Sigmoid colon (tissue), 7 donors: Measurements from ENCODE around the gene TDO2. TPM values are rescaled to one million over a fixed set of nuclear protein-coding genes. Genes with fewer than 3 reads are reported as not detected.

Experiments
- DNase-seq: peaks from one replicate; pipeline ENCODE4 v3.0.0-alpha.2; 2019
- H3K27ac ChIP-seq, 4 donors: fragments of 200-600 bp; sonication (generic); one replicate each; pipeline ENCODE4 v1.5.1; 2016 to 2019; ENCODE audit warnings: mild to moderate bottlenecking in 1 of 4
- H3K27me3 ChIP-seq, 3 donors: fragments of 200-600 bp; sonication (generic); one replicate each; pipeline ENCODE4 v1.5.1; 2019; ENCODE audit warnings: mild to moderate bottlenecking in 1 of 3
- H3K36me3 ChIP-seq, 4 donors: fragments of 200-600 bp; sonication (generic); one replicate each; pipeline ENCODE4 v1.5.1; 2016 to 2019
- H3K4me1 ChIP-seq, 4 donors: fragments of 200-600 bp; sonication (generic); one replicate each; pipeline ENCODE4 v1.5.1; 2017 to 2019
- H3K4me3 ChIP-seq, 4 donors: fragments of 200-600 bp; sonication (generic); one replicate each; pipeline ENCODE4 v1.5.1; 2017 to 2019; ENCODE audit warnings: mild to moderate bottlenecking in 2 of 4, moderate library complexity in 1 of 4
- H3K9me3 ChIP-seq, 4 donors: fragments of 200-600 bp in 3 of 4; sonication (generic) in 3 of 4; one replicate each; pipeline versions ENCODE4 v1.5.1 to v1.6.1; 2013 to 2019
- CTCF ChIP-seq, 4 experiments: fragments of 450-650 bp in 3 of 4; fragments of 200-600 bp in 1 of 4; IDR thresholded peaks; one replicate each; pipeline ENCODE4 v1.5.1; 2016 to 2019; ENCODE audit warnings: antibody characterized with exemption in 4 of 4, mild to moderate bottlenecking in 3 of 4, moderate library complexity in 2 of 4
- EP300 ChIP-seq, 4 donors: sonication (generic); formaldehyde crosslinking; IDR thresholded peaks; one replicate each; pipeline ENCODE4 v1.6.1; 2017; ENCODE audit warnings: antibody characterized with exemption in 4 of 4
- POLR2A ChIP-seq, 2 donors: fragments of 450-650 bp; IDR thresholded peaks; one replicate each; pipeline ENCODE4 v1.6.1; 2016; ENCODE audit warnings: antibody characterized with exemption in 2 of 2, mild to moderate bottlenecking in 2 of 2, moderate library complexity in 2 of 2
- POLR2AphosphoS5 ChIP-seq, 4 donors: sonication (generic); formaldehyde crosslinking; IDR thresholded peaks; one replicate each; pipeline ENCODE4 v1.6.1; 2017; ENCODE audit warnings: antibody characterized with exemption in 4 of 4
- whole genome bisulfite sequencing, 2 donors: extraction: QIAGEN DNeasy Blood & Tissue Kit; methylation state at CpG; one replicate each; pipeline ENCODE4 v1.1.7; 2013; 5-methylcytosine and 5-hydroxymethylcytosine counted together
- intact Hi-C: fragments of 100-400 bp; cut with DNase I; formaldehyde crosslinking; loops from one replicate; pipeline ENCODE4 v1.15.1; 2023
- polyA plus RNA-seq, 3 donors: library from polyadenylated mRNA; stranded (reverse); fragments of 200-250 nt; gene quantifications; one replicate each; pipeline ENCODE4 v1.2.3, GENCODE V29; 2013
- total RNA-seq, 4 donors: library from RNA; depleted of rRNA; stranded (reverse); fragments of >200 nt; gene quantifications; one replicate each; pipeline ENCODE4 v1.1.0, GENCODE V29; 2016
- donor health status: healthy with polysubstance abuse.
- donor health status: Bipolar disorder and iron deficiency.
- donor health status: healthy.

TDO2 gene
- total and polyA plus RNA-seq, 7 donors = 0.36 to 5.4 (median 0.49) TPM; not detected in 4

GRCh38 chr4:155875878-155876277, 27.6 kb upstream of the TDO2 start:
- Histone ChIP-seq H3K9me3 (no peaks in the 10 kb centered on the region), H3K27me3 (no peaks in the 10 kb centered on the region), H3K4me3 (no peak overlapping the region), H3K4me1 (no peaks in the 10 kb centered on the region), H3K36me3 (no peaks in the 10 kb centered on the region), H3K27ac (no peak overlapping the region)
- no peak for DNase-seq
- WGBS, 2 donors = 64 to 91% methylated on average over 1 of the region's 1 CpG
- intact Hi-C loops = no loop called here
- TF ChIP-seq POLR2AphosphoS5 (IDR thresholded peaks at IDR 0.05) = no peak
- TF ChIP-seq CTCF (IDR thresholded peaks at IDR 0.05) = no peak
- TF ChIP-seq POLR2A (IDR thresholded peaks at IDR 0.05) = no peak
- TF ChIP-seq EP300 (IDR thresholded peaks at IDR 0.05) = no peak

DNA sequence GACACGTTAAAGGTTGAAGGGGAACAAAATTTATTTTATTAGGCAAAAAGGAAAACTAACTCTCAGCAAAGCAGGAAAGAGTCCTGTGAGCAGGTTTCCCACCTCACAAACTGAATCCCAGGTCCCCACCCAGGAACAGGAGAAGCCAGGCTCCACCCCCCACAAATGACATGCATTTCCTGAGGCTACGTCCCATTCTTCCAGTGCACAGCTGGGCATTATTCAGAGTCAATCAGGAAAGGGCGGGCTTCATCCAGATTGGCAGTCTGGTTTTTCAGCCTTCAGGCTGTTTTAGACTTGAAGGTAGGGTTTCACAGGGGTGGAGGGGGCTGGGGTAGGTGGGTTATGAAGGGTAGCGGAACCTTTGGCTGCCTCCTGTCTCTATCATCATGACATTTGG, 25.5 kb upstream of the TDO2 start:
- H3K36me3 ChIP-seq = no peaks in the 10 kb centered on the region
- H3K4me3 ChIP-seq = no peak overlapping the region
- H3K27ac ChIP-seq = no peak overlapping the region
- no peaks in the 10 kb centered on the region for H3K27me3 ChIP-seq
- no peaks in the 10 kb centered on the region for H3K4me1 ChIP-seq
- H3K9me3 ChIP-seq = no peaks in the 10 kb centered on the region
- 84 to 91% methylated on average over 4 of the region's 4 CpGs for WGBS, 2 donors
- TF ChIP-seq CTCF (IDR thresholded peaks at IDR 0.05) (no peak), EP300 (IDR thresholded peaks at IDR 0.05) (no peak), POLR2AphosphoS5 (IDR thresholded peaks at IDR 0.05) (no peak), POLR2A (IDR thresholded peaks at IDR 0.05) (no peak)
- intact Hi-C loops = no loop called here
- DNase-seq = no peak

GRCh38 chr4:155878611-155879010, 24.9 kb upstream of the TDO2 start:
- intact Hi-C loops = no loop called here
- DNase-seq = no peak
- WGBS, 2 donors = 20 to 36% methylated on average over 2 of the region's 2 CpGs
- TF ChIP-seq CTCF (IDR thresholded peaks at IDR 0.05) (no peak), POLR2AphosphoS5 (IDR thresholded peaks at IDR 0.05) (no peak), EP300 (IDR thresholded peaks at IDR 0.05) (no peak), POLR2A (IDR thresholded peaks at IDR 0.05) (no peak)
- Histone ChIP-seq H3K36me3 (no peaks in the 10 kb centered on the region), H3K9me3 (no peaks in the 10 kb centered on the region), H3K4me3 (no peak overlapping the region), H3K27me3 (no peaks in the 10 kb centered on the region), H3K4me1 (no peaks in the 10 kb centered on the region), H3K27ac (no peak overlapping the region)

- no peaks in the 10 kb centered on the region for H3K27me3 ChIP-seq
- no peak for TF ChIP-seq POLR2A (IDR thresholded peaks at IDR 0.05)
- no peak for TF ChIP-seq POLR2AphosphoS5 (IDR thresholded peaks at IDR 0.05)
- TF ChIP-seq EP300 (IDR thresholded peaks at IDR 0.05) = no peak
- TF ChIP-seq CTCF (IDR thresholded peaks at IDR 0.05) = no peak
Measured at GRCh38 chr4:155879767-155880166, 23.7 kb upstream of the TDO2 start.

DNA sequence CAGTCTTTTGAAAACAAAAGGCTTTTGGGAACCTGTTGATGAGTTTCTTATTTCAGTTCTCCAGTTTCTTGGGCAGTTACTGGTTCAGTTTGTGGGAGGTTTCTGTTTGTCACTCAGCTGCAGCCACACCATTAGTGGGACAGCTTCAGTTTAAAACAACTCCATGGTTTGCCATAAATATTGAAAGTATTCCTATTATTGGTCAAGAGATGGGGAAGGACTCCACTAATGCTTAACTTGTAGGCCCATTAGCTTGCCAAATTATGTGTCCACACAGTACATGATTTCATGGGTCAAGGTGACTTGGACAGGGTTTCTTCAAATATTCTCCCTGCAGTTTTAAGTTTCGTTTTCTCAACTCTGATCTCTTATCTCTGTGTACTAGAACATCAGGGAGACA, 21.9 kb upstream of the TDO2 start:
- H3K9me3 ChIP-seq = no peaks in the 10 kb centered on the region
- no peak overlapping the region for H3K27ac ChIP-seq
- no peak for DNase-seq
- intact Hi-C loops = no loop called here
- H3K4me1 ChIP-seq = no peaks in the 10 kb centered on the region
- H3K27me3 ChIP-seq = no peaks in the 10 kb centered on the region
- H3K4me3 ChIP-seq = no peak overlapping the region
- TF ChIP-seq POLR2A (IDR thresholded peaks at IDR 0.05) (no peak), CTCF (IDR thresholded peaks at IDR 0.05) (no peak), EP300 (IDR thresholded peaks at IDR 0.05) (no peak), POLR2AphosphoS5 (IDR thresholded peaks at IDR 0.05) (no peak)
- WGBS, 2 donors = 44 to 77% methylated on average over 1 of the region's 1 CpG
- H3K36me3 ChIP-seq = no peaks in the 10 kb centered on the region

More at GRCh38 chr4:155879767-155880166, 23.7 kb upstream of the TDO2 start:
- DNase-seq = no peak
- Histone ChIP-seq H3K27ac (no peak overlapping the region), H3K4me3 (no peak overlapping the region), H3K36me3 (no peaks in the 10 kb centered on the region), H3K9me3 (no peaks in the 10 kb centered on the region), H3K4me1 (no peaks in the 10 kb centered on the region)
- intact Hi-C loops = no loop called here
